HG03575 (cell line): ENCODE measurements around the gene C1orf21.

ENCODE experiments used
- ATAC-seq: cut with Tn5 transposase; IDR thresholded peaks from one replicate; pipeline ENCODE4 v1.9.1; 2021; ENCODE audit not compliant: unreplicated experiment, insufficient number of reproducible peaks, low FRiP score; ENCODE audit errors: extremely low read depth

Gene C1orf21

GRCh38 chr1:184650177-184650866 is 263.5 kb downstream of the C1orf21 start:
- ATAC-seq: no peak

- no peak for ATAC-seq
Measured at GRCh38 chr1:184655185-184655584, 268.4 kb downstream of the C1orf21 start.

- no peak for ATAC-seq
Measured at GRCh38 chr1:184656221-184656620, 269.4 kb downstream of the C1orf21 start.

- no peak for ATAC-seq
Measured at GRCh38 chr1:184658055-184658454, 271.2 kb downstream of the C1orf21 start.

- no peak for ATAC-seq
Measured at GRCh38 chr1:184660462-184661191, 273.8 kb downstream of the C1orf21 start.

GRCh38 chr1:184661801-184662200 is 275.0 kb downstream of the C1orf21 start:
- no peak for ATAC-seq

GRCh38 chr1:184664042-184664660 is 277.3 kb downstream of the C1orf21 start:
- no peak for ATAC-seq

GRCh38 chr1:184664661-184665060 is 277.8 kb downstream of the C1orf21 start:
- ATAC-seq: no peak

- ATAC-seq: no peak
Measured at GRCh38 chr1:184665360-184665759, 278.5 kb downstream of the C1orf21 start.

GRCh38 chr1:184669391-184669790 is 282.6 kb downstream of the C1orf21 start:
- ATAC-seq: no peak

- no peak for ATAC-seq
Measured at GRCh38 chr1:184672013-184672726, 285.3 kb downstream of the C1orf21 start.

GRCh38 chr1:184673305-184673704 is 286.5 kb downstream of the C1orf21 start:
- ATAC-seq: no peak

GRCh38 chr1:184677344-184677743 is 290.5 kb downstream of the C1orf21 start:
- no peak for ATAC-seq
